ENCODE measurements around the gene PLA2G2F. TPM values are rescaled to one million over a fixed set of nuclear protein-coding genes. Genes with fewer than 3 reads are reported as not detected.

The PLA2G2F gene
- total RNA-seq, 2 experiments from 2014 or later, result not detected

DNA sequence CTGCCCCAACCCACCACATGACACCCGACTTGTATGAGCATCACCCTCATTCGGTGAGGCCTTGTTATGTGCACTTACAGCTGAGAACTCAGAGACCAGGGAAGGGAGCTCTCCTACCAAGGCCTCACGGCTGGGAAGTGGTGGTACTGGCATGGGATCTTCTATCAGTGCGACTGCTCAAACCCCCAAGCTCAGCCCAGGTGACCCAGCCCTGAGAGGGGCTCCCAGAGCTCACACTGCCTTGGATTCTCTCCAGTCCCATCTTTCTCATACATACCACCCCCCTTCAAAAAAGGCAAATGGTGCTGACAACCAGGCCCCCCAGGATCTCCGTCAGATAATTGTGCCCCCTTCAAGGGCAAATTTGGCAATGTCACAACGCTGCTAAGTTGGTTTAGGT, 777 bp upstream of the PLA2G2F start:
- intact Hi-C loops (cut with micrococcal nuclease), result no loop called here
- POLR2A ChIA-PET, result no interaction called here
- H3K9me3 Mint-ChIP-seq, result no peaks in the 10 kb centered on the region

DNA sequence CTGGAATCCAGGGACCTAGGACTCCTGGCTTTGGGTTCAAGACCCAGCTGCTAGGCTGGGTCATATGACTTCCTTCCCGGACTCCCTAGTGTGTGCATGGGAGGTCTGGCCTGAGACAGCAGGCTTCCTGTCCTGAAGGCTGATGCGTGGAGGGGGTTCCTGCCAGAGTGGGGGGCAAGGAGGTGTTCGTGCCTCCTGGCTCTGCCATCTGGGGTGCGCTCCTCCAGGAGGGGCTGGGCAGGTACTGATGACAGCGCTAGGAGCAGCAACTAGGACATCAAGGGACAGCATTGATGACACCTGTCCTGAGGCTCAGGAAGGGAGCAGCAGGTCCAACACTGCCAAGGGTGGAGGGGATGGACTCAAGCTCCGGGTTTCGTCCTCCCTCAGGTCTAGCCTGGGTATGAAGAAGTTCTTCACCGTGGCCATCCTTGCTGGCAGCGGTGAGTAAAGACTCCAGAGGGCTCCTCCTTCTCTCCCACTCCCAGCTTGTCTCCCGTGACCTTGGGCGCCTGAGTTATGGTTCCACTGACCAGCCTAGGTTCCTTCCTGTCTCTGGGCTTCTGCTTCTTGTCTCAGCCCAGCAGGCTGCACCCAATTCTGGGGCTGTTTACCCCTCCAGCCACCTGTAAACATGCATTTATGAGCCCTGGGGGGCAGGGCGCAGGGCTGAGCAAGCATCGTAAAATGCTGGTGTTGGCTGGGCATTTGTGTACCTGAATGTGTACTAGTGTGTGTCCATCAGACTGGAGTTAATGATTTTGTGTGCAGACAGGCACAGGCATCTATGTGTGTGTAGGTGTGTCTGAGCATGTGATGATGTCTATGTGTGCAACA, 871 bp downstream of the PLA2G2F start:
- ChIA-PET CTCF (no interaction called here), POLR2A (no interaction called here)
- H3K27ac Mint-ChIP-seq, result no peak overlapping the region
- no peak overlapping the region for H3K4me3 Mint-ChIP-seq
- no peaks in the 10 kb centered on the region for H3K9me3 Mint-ChIP-seq
- no peaks in the 10 kb centered on the region for H3K36me3 Mint-ChIP-seq
- H3K4me1 Mint-ChIP-seq (ENCODE audit: low read depth), result no peaks in the 10 kb centered on the region
- peaks cover 8% of the 10 kb centered on the region for H3K27me3 Mint-ChIP-seq
- no peak for DNase-seq
- intact Hi-C loops (cut with micrococcal nuclease), result no loop called here

More for the DNA sequence above, 777 bp upstream of the PLA2G2F start:
- Mint-ChIP-seq H3K4me1 (ENCODE audit: low read depth) (no peaks in the 10 kb centered on the region), H3K36me3 (no peaks in the 10 kb centered on the region), H3K27ac (no peak overlapping the region), H3K4me3 (no peak overlapping the region), H3K27me3 (peaks cover 8% of the 10 kb centered on the region)
- no peak for DNase-seq
- CTCF ChIA-PET, result no interaction called here

DNA sequence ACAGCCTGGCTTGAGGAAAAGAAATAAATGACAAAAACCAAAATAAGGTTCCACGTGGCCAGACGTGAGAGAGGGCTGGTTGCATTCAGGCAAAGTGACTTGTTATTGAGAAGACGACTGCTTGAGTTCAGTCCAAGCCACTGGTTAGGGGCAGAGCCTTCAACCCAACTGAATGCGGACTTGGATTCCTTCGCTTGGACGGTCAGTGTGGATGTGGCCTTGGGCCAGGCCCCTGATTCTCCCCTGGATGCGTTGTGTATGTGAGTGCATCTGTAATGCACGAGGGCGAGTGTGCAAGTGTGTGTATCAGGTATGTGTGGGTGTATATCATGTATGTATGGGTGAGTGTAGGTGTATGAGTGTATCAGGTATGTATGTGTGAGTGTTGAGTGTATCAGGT, 1.9 kb downstream of the PLA2G2F start:
- no peak for DNase-seq
- Mint-ChIP-seq H3K4me1 (ENCODE audit: low read depth) (no peaks in the 10 kb centered on the region), H3K36me3 (no peaks in the 10 kb centered on the region), H3K27me3 (peaks cover 4% of the 10 kb centered on the region), H3K27ac (no peak overlapping the region), H3K9me3 (no peaks in the 10 kb centered on the region), H3K4me3 (no peak overlapping the region)
- intact Hi-C loops (cut with micrococcal nuclease), result no loop called here
- ChIA-PET CTCF (no interaction called here), POLR2A (no interaction called here)

- Mint-ChIP-seq H3K9me3 (no peaks in the 10 kb centered on the region), H3K4me3 (no peak overlapping the region), H3K27me3 (peaks cover 4% of the 10 kb centered on the region), H3K4me1 (ENCODE audit: low read depth) (no peaks in the 10 kb centered on the region), H3K27ac (no peak overlapping the region), H3K36me3 (no peaks in the 10 kb centered on the region)
- intact Hi-C loops (cut with micrococcal nuclease), result no loop called here
- ChIA-PET CTCF (no interaction called here), POLR2A (no interaction called here)
- no peak for DNase-seq
Measured at GRCh38 chr1:20141466-20141865, 2.3 kb downstream of the PLA2G2F start.

DNA sequence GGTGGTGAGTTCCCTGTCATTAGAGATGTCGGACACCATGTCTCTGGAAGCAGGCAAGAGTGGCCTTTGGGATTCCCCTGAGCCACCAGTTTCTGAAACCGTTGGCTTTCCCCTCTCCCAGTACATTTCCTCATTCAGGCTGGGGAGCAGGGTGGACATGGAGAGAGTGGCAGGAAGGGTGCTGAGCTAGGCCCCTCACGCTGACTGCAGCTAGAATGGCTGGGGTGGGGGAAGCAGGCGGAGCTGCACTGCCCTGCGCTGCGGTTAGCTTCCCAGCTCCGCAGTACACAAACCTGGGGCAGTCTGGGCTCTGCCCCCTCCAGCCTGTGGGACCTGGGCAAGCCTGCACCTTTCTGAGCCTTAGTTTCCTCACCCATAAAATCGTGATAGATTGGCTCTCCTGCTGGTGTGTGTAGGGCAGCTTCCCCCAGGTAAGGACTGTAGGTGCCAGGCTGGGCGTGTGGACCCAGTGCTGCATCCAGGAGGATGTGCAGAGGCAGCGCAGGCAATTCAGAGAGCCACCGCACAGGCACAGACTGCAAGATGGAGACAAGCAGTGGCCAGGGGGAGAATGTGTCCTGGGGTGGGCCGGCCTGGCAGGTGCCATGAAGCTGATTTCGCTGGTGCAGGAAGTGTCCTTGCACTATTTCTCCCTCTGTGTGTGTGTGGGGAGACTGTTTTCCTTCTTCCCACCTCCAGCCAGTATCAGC, 3.0 kb downstream of the PLA2G2F start:
- H3K27me3 Mint-ChIP-seq, result peaks cover 4% of the 10 kb centered on the region
- ChIA-PET POLR2A (no interaction called here), CTCF (interaction anchor here (1.1 kb wide), 1 partner anchor 10 kb away, joined by 3 read pairs; no protein-coding TSS in a partner anchor)
- no peak overlapping the region for H3K4me3 Mint-ChIP-seq
- intact Hi-C loops (cut with micrococcal nuclease), result no loop called here
- DNase-seq, result no peak
- no peaks in the 10 kb centered on the region for H3K4me1 Mint-ChIP-seq (ENCODE audit: low read depth)
- H3K36me3 Mint-ChIP-seq, result no peaks in the 10 kb centered on the region
- no peaks in the 10 kb centered on the region for H3K9me3 Mint-ChIP-seq
- H3K27ac Mint-ChIP-seq, result no peak overlapping the region

DNA sequence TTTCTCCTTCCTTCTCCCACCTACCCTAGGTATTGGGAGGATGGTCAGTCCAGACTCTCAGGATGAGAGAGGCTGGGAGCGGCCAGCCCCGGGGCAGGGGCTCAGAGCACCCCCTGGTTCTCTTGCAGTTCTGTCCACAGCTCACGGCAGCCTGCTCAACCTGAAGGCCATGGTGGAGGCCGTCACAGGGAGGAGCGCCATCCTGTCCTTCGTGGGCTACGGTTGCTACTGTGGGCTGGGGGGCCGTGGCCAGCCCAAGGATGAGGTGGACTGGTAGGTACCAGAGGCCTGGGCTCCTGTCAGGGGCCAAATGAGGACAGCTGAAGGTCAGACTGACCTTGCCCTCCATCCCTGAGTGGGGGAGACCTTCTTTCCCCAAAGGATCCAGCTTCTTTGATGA, 4.2 kb downstream of the PLA2G2F start:
- no peaks in the 10 kb centered on the region for H3K4me1 Mint-ChIP-seq (ENCODE audit: low read depth)
- ChIA-PET CTCF (interaction anchor here (1.1 to 1.3 kb wide), 2 partner anchors 9 kb away, joined by 3 to 5 read pairs; no protein-coding TSS in a partner anchor), POLR2A (no interaction called here)
- H3K4me3 Mint-ChIP-seq, result no peak overlapping the region
- peaks cover 3% of the 10 kb centered on the region for H3K27me3 Mint-ChIP-seq
- H3K27ac Mint-ChIP-seq, result no peak overlapping the region
- intact Hi-C loops (cut with micrococcal nuclease), result no loop called here
- H3K36me3 Mint-ChIP-seq, result no peaks in the 10 kb centered on the region
- no peaks in the 10 kb centered on the region for H3K9me3 Mint-ChIP-seq
- DNase-seq, result no peak

DNA sequence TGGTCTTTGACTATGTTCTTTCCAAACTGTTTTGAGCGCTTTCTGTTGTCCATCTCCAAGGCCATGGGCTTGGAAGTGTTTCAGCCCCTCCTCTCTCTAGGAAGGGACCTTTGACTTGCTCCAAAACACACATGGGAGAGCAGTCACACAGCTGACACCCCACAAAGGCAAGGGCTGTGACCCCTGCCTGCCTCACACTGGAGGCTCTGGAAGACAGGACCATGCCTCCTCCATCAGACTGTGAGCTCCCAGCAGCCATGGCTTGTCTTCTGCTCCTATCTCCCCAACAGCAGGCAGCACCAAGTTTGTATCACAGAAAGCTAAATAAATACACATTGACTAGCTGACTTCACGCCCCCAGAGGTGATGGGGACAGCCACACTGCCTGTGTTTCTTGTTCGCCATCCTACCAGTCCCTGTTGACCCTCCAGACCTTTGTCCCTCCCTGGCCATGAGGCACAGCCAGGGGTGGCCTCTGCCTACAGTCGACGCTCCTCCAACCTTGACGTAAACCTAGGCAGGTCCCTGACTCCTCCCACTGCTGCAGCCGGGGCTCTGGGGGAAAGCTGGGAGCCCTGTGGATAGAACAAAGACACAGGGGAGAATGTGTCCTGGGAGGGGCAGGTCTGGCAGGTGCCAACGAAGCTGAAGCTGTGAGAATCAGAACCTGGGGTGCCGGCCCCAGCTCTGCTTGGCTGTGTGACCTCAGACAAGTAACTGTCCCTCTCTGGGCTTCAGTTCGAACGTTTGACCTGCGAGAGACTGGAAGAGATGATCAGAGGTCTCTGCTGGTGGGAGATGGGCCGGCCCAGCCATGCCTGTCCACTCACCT, 4.8 kb downstream of the PLA2G2F start:
- no peak overlapping the region for H3K27ac Mint-ChIP-seq

GRCh38 chr1:20147846-20148570, 8.9 kb downstream of the PLA2G2F start:
- intact Hi-C loops (cut with micrococcal nuclease), result no loop called here
- H3K4me1 Mint-ChIP-seq (ENCODE audit: low read depth), result peaks cover 2% of the 10 kb centered on the region
- peaks cover 3% of the 10 kb centered on the region for H3K27me3 Mint-ChIP-seq

More for the DNA sequence above, 4.8 kb downstream of the PLA2G2F start:
- Mint-ChIP-seq H3K36me3 (no peaks in the 10 kb centered on the region), H3K4me3 (no peak overlapping the region), H3K9me3 (no peaks in the 10 kb centered on the region), H3K4me1 (ENCODE audit: low read depth) (no peaks in the 10 kb centered on the region), H3K27me3 (no peaks in the 10 kb centered on the region)
- intact Hi-C loops (cut with micrococcal nuclease), result no loop called here
- CTCF ChIA-PET, result interaction anchor here (1.3 kb wide), 1 partner anchor 9 kb away, joined by 5 read pairs; no protein-coding TSS in a partner anchor
- DNase-seq, result no peak
- POLR2A ChIA-PET, result no interaction called here

GRCh38 chr1:20148571-20149500, 9.7 kb downstream of the PLA2G2F start:
- intact Hi-C loops (cut with micrococcal nuclease), result no loop called here
- peaks cover 3% of the 10 kb centered on the region for H3K27me3 Mint-ChIP-seq
- H3K4me1 Mint-ChIP-seq (ENCODE audit: low read depth), result peaks cover 3% of the 10 kb centered on the region
- no peak overlapping the region for H3K4me3 Mint-ChIP-seq
- DNase-seq, result no peak
- no peak overlapping the region for H3K27ac Mint-ChIP-seq
- ChIA-PET CTCF (interaction anchor here (1.1 to 5.1 kb wide), 2 partner anchors 228 to 231 kb away, joined by 4 to 32 read pairs; no protein-coding TSS in a partner anchor), POLR2A (no interaction called here)
- no peaks in the 10 kb centered on the region for H3K9me3 Mint-ChIP-seq
- H3K36me3 Mint-ChIP-seq, result no peaks in the 10 kb centered on the region

More at GRCh38 chr1:20147846-20148570, 8.9 kb downstream of the PLA2G2F start:
- no peak overlapping the region for H3K27ac Mint-ChIP-seq
- POLR2A ChIA-PET, result no interaction called here
- no peaks in the 10 kb centered on the region for H3K36me3 Mint-ChIP-seq
- CTCF ChIA-PET, result interaction anchor here (1.1 kb wide), 1 partner anchor 230 kb away, joined by 4 read pairs; no protein-coding TSS in a partner anchor
- DNase-seq, result no peak
- no peaks in the 10 kb centered on the region for H3K9me3 Mint-ChIP-seq
- H3K4me3 Mint-ChIP-seq, result no peak overlapping the region

- no peak overlapping the region for H3K4me3 Mint-ChIP-seq
- CTCF ChIA-PET, result interaction anchor here (5.1 to 5.5 kb wide), 3 partner anchors 45 to 233 kb away, joined by 32 to 52 read pairs (median 37); no protein-coding TSS in a partner anchor
- H3K36me3 Mint-ChIP-seq, result no peaks in the 10 kb centered on the region
- POLR2A ChIA-PET, result no interaction called here
- H3K9me3 Mint-ChIP-seq, result no peaks in the 10 kb centered on the region
- no peak overlapping the region for H3K27ac Mint-ChIP-seq
- peaks cover 3% of the 10 kb centered on the region for H3K27me3 Mint-ChIP-seq
- DNase-seq, result no peak
- intact Hi-C loops (cut with micrococcal nuclease), result no loop called here
- H3K4me1 Mint-ChIP-seq (ENCODE audit: low read depth), result peaks cover 12% of the 10 kb centered on the region
Measured at GRCh38 chr1:20149601-20150325, 10.6 kb downstream of the PLA2G2F start.
